Stomach (tissue), 9 donors: ENCODE results near the gene SH3YL1. TPM values are rescaled to one million over a fixed set of nuclear protein-coding genes. Genes with fewer than 3 reads are reported as not detected.

Experiments used
- DNase-seq, 2 donors: peaks; one replicate each; pipeline versions ENCODE4 v3.0.0 to v3.0.0-alpha.2; 2013 to 2019
- H3K27ac ChIP-seq, 5 donors: fragments of 200-600 bp in 4 of 5; sonication (generic) in 4 of 5; one replicate each; pipeline ENCODE4 v1.5.1; 2013 to 2019; ENCODE audit warnings: mild to moderate bottlenecking in 1 of 5, moderate library complexity in 1 of 5
- H3K27me3 ChIP-seq, 3 donors: fragments of 200-600 bp; sonication (generic); one replicate each; pipeline ENCODE4 v1.5.1; 2017 to 2019; ENCODE audit warnings: mixed run types in 1 of 3
- H3K36me3 ChIP-seq, 4 donors: fragments of 200-600 bp; sonication (generic); 1 replicate in 3 of 4; 2 replicates in 1 of 4; pipeline ENCODE4 v1.5.1; 2016 to 2019
- H3K4me1 ChIP-seq, 4 donors: fragments of 200-600 bp; sonication (generic); one replicate each; pipeline ENCODE4 v1.5.1; 2016 to 2019
- H3K4me3 ChIP-seq, 4 donors: fragments of 200-600 bp; sonication (generic) in 3 of 4; one replicate each; pipeline ENCODE4 v1.5.1; 2016 to 2019; ENCODE audit warnings: mild to moderate bottlenecking in 1 of 4
- H3K9me3 ChIP-seq, 4 donors: fragments of 200-600 bp; sonication (generic); one replicate each; pipeline ENCODE4 v1.5.1; 2016 to 2019
- EP300 ChIP-seq: sonication (generic); formaldehyde crosslinking; IDR thresholded peaks from one replicate; pipeline ENCODE4 v1.6.1; 2017; ENCODE audit warnings: antibody characterized with exemption
- POLR2A ChIP-seq, 4 donors: fragments of 450-650 bp; IDR thresholded peaks; one replicate each; pipeline ENCODE4 v1.6.1; 2016; ENCODE audit warnings: antibody characterized with exemption in 4 of 4, control low read depth in 2 of 4, mild to moderate bottlenecking in 1 of 4, moderate library complexity in 1 of 4
- POLR2AphosphoS5 ChIP-seq, 3 donors: sonication (generic); formaldehyde crosslinking; IDR thresholded peaks; one replicate each; pipeline ENCODE4 v1.6.1; 2016; ENCODE audit warnings: antibody characterized with exemption in 3 of 3
- WGBS, 5 donors: extraction: QIAGEN DNeasy Blood & Tissue Kit in 3 of 5; methylation state at CpG; one replicate each; pipeline versions ENCODE4 v1.1.5 to v1.1.7; 2013 to 2018; 5-methylcytosine and 5-hydroxymethylcytosine counted together
- intact Hi-C: fragments of 100-400 bp; cut with DNase I; formaldehyde crosslinking; loops from one replicate; pipeline ENCODE4 v1.15.1; 2023; ENCODE audit warnings: low total_unique reads
- polyA plus RNA-seq, 3 donors: library from polyadenylated mRNA; stranded (reverse); fragments of 200-250 nt; gene quantifications; one replicate each; pipeline ENCODE4 v1.2.3, GENCODE V29; 2013
- total RNA-seq, 5 donors: library from RNA; depleted of rRNA; stranded (reverse); fragments of >200 nt; gene quantifications; one replicate each; pipeline versions ENCODE4 v1.1.0 to v1.2.3, GENCODE V29; 2014 to 2016
- TF ChIP-seq, protein P1 (sequence below), 7 experiments: fragments of 450-650 bp in 4 of 7; fragments of 200-600 bp in 3 of 7; sonication (generic) in 3 of 7; IDR thresholded peaks; one replicate each; pipeline ENCODE4 v1.5.1; 2016 to 2019; ENCODE audit warnings: antibody characterized with exemption in 7 of 7, control low read depth in 2 of 7, mild to moderate bottlenecking in 1 of 7
- donor health status: healthy with polysubstance abuse.
- donor health status: Bipolar disorder and iron deficiency.
- donor health status: healthy.

SH3YL1 gene
- total and polyA plus RNA-seq, 8 donors = 45.5 to 230 (median 143) TPM

- no peak overlapping the region for H3K4me3 ChIP-seq
- 57 to 72% (median 63%) methylated on average over 3 of the region's 3 CpGs for WGBS, 5 donors
- no peaks in the 10 kb centered on the region for H3K9me3 ChIP-seq
- H3K27ac ChIP-seq = peak overlapping the region in 1 of 5 donors; percentile 1
- intact Hi-C loops = no loop called here
- H3K36me3 ChIP-seq = peaks cover 9 to 50% (median 44%) of the 10 kb centered on the region in 4 donors
- H3K4me1 ChIP-seq = peaks cover 0 to 9% (median 0%) of the 10 kb centered on the region in 4 donors
- no peak for TF ChIP-seq POLR2A (IDR thresholded peaks at IDR 0.05)
- TF ChIP-seq, protein P1, sequence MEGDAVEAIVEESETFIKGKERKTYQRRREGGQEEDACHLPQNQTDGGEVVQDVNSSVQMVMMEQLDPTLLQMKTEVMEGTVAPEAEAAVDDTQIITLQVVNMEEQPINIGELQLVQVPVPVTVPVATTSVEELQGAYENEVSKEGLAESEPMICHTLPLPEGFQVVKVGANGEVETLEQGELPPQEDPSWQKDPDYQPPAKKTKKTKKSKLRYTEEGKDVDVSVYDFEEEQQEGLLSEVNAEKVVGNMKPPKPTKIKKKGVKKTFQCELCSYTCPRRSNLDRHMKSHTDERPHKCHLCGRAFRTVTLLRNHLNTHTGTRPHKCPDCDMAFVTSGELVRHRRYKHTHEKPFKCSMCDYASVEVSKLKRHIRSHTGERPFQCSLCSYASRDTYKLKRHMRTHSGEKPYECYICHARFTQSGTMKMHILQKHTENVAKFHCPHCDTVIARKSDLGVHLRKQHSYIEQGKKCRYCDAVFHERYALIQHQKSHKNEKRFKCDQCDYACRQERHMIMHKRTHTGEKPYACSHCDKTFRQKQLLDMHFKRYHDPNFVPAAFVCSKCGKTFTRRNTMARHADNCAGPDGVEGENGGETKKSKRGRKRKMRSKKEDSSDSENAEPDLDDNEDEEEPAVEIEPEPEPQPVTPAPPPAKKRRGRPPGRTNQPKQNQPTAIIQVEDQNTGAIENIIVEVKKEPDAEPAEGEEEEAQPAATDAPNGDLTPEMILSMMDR (IDR thresholded peaks at IDR 0.05) = no peak
- no peak for TF ChIP-seq POLR2AphosphoS5 (IDR thresholded peaks at IDR 0.05)
- TF ChIP-seq EP300 = no peak
- H3K27me3 ChIP-seq = no peaks in the 10 kb centered on the region
- DNase-seq = peak in 1 of 2 donors; percentile 30
Measured at GRCh38 chr2:238431-238830, 25.4 kb downstream of the SH3YL1 start.

- WGBS, 5 donors = 65 to 79% (median 74%) methylated on average over 6 of the region's 6 CpGs
- no peaks in the 10 kb centered on the region for H3K9me3 ChIP-seq
- H3K4me1 ChIP-seq = peaks cover 0 to 9% (median 0%) of the 10 kb centered on the region in 4 donors
- no peak for DNase-seq
- TF ChIP-seq, protein P1 (IDR thresholded peaks at IDR 0.05) = no peak
- H3K36me3 ChIP-seq = peaks cover 9 to 50% (median 44%) of the 10 kb centered on the region in 4 donors
- intact Hi-C loops = no loop called here
- no peak overlapping the region for H3K4me3 ChIP-seq
- no peak overlapping the region for H3K27ac ChIP-seq
- H3K27me3 ChIP-seq = no peaks in the 10 kb centered on the region
Measured at GRCh38 chr2:237878-238277, 26.0 kb downstream of the SH3YL1 start.

DNA sequence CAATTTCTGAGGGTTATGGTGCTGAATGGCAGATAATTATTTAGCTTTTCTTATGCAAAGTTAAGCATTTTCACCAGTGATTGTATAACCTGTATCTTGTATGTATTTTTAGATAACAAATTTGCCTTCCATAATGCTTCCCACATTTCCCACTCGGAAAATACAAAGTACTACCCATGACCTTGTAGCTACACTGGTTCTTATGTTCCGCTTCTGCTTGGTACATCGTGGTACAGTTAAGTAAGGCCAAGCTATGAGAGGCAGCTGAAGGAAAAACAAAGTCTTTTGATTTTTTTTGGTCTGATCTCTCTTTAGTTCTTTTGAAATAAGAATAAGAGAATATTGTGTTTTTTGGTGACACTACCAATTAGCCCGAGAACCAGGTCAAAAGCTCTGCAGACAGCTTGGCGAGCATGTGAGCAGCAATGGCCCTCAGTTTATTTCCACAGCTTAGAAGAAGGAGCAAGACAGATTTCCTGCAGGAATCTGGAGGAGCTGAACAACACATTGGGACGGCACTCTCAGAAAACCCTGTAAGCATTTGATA, 26.8 kb downstream of the SH3YL1 start:
- Histone ChIP-seq H3K27me3 (no peaks in the 10 kb centered on the region), H3K4me3 (no peak overlapping the region), H3K27ac (no peak overlapping the region), H3K36me3 (peaks cover 9 to 50% (median 38%) of the 10 kb centered on the region in 4 donors), H3K9me3 (no peaks in the 10 kb centered on the region), H3K4me1 (peaks cover 0 to 9% (median 0%) of the 10 kb centered on the region in 4 donors)
- DNase-seq = no peak
- intact Hi-C loops = no loop called here
- no peak for TF ChIP-seq EP300
- TF ChIP-seq, protein P1 (IDR thresholded peaks at IDR 0.05) = no peak
- TF ChIP-seq POLR2AphosphoS5 (IDR thresholded peaks at IDR 0.05) = no peak
- no peak for TF ChIP-seq POLR2A (IDR thresholded peaks at IDR 0.05)
- 79 to 91% (median 87%) methylated on average over 6 of the region's 6 CpGs for WGBS, 5 donors

DNA sequence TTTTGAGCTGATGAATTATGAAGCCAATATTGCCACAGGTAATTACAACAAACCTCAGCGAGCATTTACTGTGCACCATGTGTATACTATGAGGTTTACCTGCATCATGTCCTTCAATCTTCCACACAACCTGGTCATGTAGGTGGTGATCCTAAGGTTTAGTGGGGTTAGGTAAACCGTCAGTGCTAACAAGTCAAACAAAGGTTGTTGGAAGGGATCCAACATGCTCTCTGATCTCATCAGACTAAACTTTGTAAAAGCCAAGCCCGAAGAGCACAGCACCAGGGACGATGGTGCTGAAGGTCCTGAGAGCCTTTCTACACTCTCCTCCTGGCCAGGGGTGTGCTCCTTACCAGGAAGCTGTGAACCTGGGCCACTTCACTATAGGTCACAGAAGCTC, 29.4 kb downstream of the SH3YL1 start:
- WGBS, 5 donors = 51 to 80% (median 60%) methylated on average over 4 of the region's 4 CpGs
- H3K27ac ChIP-seq = no peak overlapping the region
- TF ChIP-seq POLR2AphosphoS5 (IDR thresholded peaks at IDR 0.05) (no peak), POLR2A (IDR thresholded peaks at IDR 0.05) (no peak)
- TF ChIP-seq, protein P1 (IDR thresholded peaks at IDR 0.05) = no peak

More for the DNA sequence above, 29.4 kb downstream of the SH3YL1 start:
- Histone ChIP-seq H3K36me3 (peaks cover under 1 to 49% (median 37%) of the 10 kb centered on the region in 4 donors), H3K4me1 (peaks cover 0 to 9% (median 0%) of the 10 kb centered on the region in 4 donors), H3K27me3 (no peaks in the 10 kb centered on the region), H3K9me3 (no peaks in the 10 kb centered on the region), H3K4me3 (no peak overlapping the region)
- intact Hi-C loops = no loop called here
- DNase-seq = no peak
